ENCODE results near the gene BPI.

Gene BPI

DNA sequence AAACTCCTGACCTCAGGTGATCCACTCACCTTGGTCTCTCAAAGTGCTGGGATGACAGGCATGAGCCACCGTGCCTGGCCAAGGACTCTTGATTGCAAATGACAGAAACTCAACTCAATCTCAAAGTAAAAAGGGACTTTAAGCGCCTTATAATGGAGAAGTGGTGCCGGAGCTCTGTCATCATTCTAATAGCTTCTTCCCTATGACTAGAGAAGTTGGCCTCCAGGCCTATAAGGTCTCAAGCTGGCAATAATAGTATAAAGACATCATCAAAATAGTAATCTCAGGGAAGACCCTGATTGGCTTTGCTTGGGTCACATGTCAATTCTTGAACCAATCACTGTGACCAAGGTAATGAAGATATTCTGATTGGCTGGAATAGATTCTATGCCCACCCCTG is 34.9 kb upstream of the BPI start:
- no peak overlapping the region for H3K27ac ChIP-seq (ENCODE audit: low read length)
- no peaks in the 10 kb centered on the region for H4K20me1 ChIP-seq (ENCODE audit: insufficient read depth, low read length)
- H3K9me3 ChIP-seq (ENCODE audit: insufficient read depth, low read length, severe bottlenecking): no peaks in the 10 kb centered on the region
- H3K4me2 ChIP-seq (ENCODE audit: insufficient read depth, low read length): no peak overlapping the region
- DNase-seq: no peak
- H2AFZ ChIP-seq (ENCODE audit: low read depth, low read length): no peak overlapping the region
- TF ChIP-seq, protein P1, sequence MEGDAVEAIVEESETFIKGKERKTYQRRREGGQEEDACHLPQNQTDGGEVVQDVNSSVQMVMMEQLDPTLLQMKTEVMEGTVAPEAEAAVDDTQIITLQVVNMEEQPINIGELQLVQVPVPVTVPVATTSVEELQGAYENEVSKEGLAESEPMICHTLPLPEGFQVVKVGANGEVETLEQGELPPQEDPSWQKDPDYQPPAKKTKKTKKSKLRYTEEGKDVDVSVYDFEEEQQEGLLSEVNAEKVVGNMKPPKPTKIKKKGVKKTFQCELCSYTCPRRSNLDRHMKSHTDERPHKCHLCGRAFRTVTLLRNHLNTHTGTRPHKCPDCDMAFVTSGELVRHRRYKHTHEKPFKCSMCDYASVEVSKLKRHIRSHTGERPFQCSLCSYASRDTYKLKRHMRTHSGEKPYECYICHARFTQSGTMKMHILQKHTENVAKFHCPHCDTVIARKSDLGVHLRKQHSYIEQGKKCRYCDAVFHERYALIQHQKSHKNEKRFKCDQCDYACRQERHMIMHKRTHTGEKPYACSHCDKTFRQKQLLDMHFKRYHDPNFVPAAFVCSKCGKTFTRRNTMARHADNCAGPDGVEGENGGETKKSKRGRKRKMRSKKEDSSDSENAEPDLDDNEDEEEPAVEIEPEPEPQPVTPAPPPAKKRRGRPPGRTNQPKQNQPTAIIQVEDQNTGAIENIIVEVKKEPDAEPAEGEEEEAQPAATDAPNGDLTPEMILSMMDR (IDR thresholded peaks at IDR 0.05; ENCODE audit: borderline replicate concordance, extremely low read depth, low read length, poor library complexity, severe bottlenecking): no peak
- no peak for TF ChIP-seq EZH2 (IDR thresholded peaks at IDR 0.05; ENCODE audit: borderline replicate concordance, low read depth, low read length, severe bottlenecking)
- H3K4me3 ChIP-seq (ENCODE audit: low read depth in 1 of 2, low read length in 2 of 2): no peak overlapping the region
- no peak for ATAC-seq (ENCODE audit: insufficient read depth, low read depth)
- H3K4me1 ChIP-seq (ENCODE audit: insufficient read depth, low read length): no peaks in the 10 kb centered on the region
- H3K79me2 ChIP-seq (ENCODE audit: insufficient read depth, low read length): no peaks in the 10 kb centered on the region
- no peak overlapping the region for H3K9ac ChIP-seq (ENCODE audit: low read depth, low read length)
- H3K36me3 ChIP-seq (ENCODE audit: insufficient read depth, low read length): no peaks in the 10 kb centered on the region
- H3K27me3 ChIP-seq (ENCODE audit: insufficient read depth, low read length, poor library complexity): peaks cover 7% of the 10 kb centered on the region

DNA sequence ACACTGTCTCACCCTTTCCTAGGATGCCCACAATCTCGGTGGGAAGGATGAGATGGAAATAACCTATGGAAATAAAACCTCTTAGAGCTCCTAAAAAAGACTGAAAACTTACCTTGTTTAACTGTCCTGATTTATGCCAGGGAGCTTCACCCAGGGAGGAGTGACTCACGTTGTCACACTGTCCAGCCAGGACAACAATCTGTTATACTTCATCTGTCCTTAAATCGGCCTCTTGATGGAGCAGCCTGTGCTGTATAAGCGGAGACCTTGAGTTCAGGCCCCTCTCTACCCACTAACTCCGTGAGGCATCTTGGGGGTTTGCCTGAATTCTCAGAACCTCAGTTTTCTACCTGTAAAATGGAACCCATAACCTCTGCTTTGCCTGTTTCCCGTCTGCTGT is 34.2 kb upstream of the BPI start:
- Histone ChIP-seq H3K79me2 (ENCODE audit: insufficient read depth, low read length) (no peaks in the 10 kb centered on the region), H4K20me1 (ENCODE audit: insufficient read depth, low read length) (no peaks in the 10 kb centered on the region), H3K36me3 (ENCODE audit: insufficient read depth, low read length) (no peaks in the 10 kb centered on the region), H3K4me3 (ENCODE audit: low read depth in 1 of 2, low read length in 2 of 2) (no peak overlapping the region), H3K9me3 (ENCODE audit: insufficient read depth, low read length, severe bottlenecking) (no peaks in the 10 kb centered on the region), H3K9ac (ENCODE audit: low read depth, low read length) (no peak overlapping the region), H3K27ac (ENCODE audit: low read length) (no peak overlapping the region), H3K4me1 (ENCODE audit: insufficient read depth, low read length) (no peaks in the 10 kb centered on the region), H3K4me2 (ENCODE audit: insufficient read depth, low read length) (no peak overlapping the region), H2AFZ (ENCODE audit: low read depth, low read length) (no peak overlapping the region), H3K27me3 (ENCODE audit: insufficient read depth, low read length, poor library complexity) (peaks cover 3% of the 10 kb centered on the region)
- DNase-seq: no peak
- ATAC-seq (ENCODE audit: insufficient read depth, low read depth): no peak
- TF ChIP-seq EZH2 (IDR thresholded peaks at IDR 0.05; ENCODE audit: borderline replicate concordance, low read depth, low read length, severe bottlenecking): no peak
- TF ChIP-seq, protein P1 (IDR thresholded peaks at IDR 0.05; ENCODE audit: borderline replicate concordance, extremely low read depth, low read length, poor library complexity, severe bottlenecking): no peak

DNA sequence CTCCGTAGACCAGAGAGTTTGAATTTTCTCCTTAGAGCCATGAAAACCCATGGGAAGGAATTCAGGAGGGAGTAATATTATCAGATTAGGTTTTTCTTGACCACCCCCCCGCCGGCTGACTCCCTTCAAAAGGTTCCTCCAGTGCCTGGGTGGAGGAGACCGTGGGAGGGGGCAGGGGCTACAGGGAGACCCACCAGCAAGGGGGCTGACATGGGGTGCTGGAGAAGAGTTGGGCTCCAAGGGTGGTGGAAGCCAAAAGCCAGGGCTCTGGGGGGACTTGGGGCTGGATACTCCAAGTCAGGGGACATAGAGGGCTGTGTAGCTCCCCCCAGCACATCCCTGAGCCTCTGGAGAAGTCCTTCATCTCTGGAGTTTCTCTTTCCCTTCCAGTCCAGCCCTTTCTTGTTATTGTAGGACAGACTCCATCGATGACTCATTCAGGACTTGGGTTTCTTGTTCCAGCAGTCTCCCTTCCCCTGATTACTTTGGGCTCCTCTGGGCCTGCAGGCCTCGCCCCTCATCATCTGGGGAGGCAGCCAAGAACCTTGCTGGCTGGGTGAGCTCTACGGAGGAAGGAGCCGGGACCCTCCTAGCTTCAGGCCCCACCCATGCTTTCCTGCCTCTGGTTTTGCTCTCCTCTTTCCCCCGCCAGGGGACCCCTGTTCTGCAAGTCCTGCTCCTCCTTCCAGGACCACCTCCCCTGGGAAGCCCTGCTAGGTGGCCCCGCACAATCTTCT is 32.9 kb upstream of the BPI start:
- Histone ChIP-seq H3K9ac (ENCODE audit: low read depth, low read length) (no peak overlapping the region), H3K4me3 (ENCODE audit: low read depth in 1 of 2, low read length in 2 of 2) (no peak overlapping the region), H3K79me2 (ENCODE audit: insufficient read depth, low read length) (no peaks in the 10 kb centered on the region), H4K20me1 (ENCODE audit: insufficient read depth, low read length) (no peaks in the 10 kb centered on the region), H3K9me3 (ENCODE audit: insufficient read depth, low read length, severe bottlenecking) (no peaks in the 10 kb centered on the region), H3K27ac (ENCODE audit: low read length) (no peak overlapping the region), H2AFZ (ENCODE audit: low read depth, low read length) (no peak overlapping the region), H3K4me2 (ENCODE audit: insufficient read depth, low read length) (no peak overlapping the region), H3K27me3 (ENCODE audit: insufficient read depth, low read length, poor library complexity) (peaks cover 3% of the 10 kb centered on the region), H3K36me3 (ENCODE audit: insufficient read depth, low read length) (no peaks in the 10 kb centered on the region), H3K4me1 (ENCODE audit: insufficient read depth, low read length) (no peaks in the 10 kb centered on the region)
- no peak for ATAC-seq (ENCODE audit: insufficient read depth, low read depth)
- DNase-seq: no peak
- TF ChIP-seq, protein P1 (IDR thresholded peaks at IDR 0.05; ENCODE audit: borderline replicate concordance, extremely low read depth, low read length, poor library complexity, severe bottlenecking): no peak
- no peak for TF ChIP-seq EZH2 (IDR thresholded peaks at IDR 0.05; ENCODE audit: borderline replicate concordance, low read depth, low read length, severe bottlenecking)

All from DND-41 (cell line).